Measurements from ENCODE around the gene ZNF514.
"Not testable (repeated sequence)": the region's sequence is repeated elsewhere in the genome, so short reads cannot be mapped to it uniquely, and the experiment has no call there.

Gene ZNF514

DNA sequence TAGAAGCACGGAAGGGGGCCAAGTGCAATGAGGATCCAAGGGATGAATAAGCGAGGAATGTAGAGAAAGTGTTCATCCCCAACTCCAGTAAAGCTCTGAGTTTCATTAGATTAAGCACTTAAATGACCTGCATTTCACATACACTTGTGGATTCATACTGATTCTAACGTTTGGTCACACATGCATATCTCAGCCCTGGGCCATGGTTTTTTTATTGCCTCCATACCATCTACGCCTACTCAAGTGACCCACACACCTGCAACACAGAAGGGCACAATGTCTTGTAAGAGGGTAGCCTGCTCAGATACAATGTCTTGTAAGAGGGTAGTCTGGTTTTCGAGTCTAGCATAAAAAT lies 37.5 kb downstream of the ZNF514 start:
- DNase-seq = no peak

DNA sequence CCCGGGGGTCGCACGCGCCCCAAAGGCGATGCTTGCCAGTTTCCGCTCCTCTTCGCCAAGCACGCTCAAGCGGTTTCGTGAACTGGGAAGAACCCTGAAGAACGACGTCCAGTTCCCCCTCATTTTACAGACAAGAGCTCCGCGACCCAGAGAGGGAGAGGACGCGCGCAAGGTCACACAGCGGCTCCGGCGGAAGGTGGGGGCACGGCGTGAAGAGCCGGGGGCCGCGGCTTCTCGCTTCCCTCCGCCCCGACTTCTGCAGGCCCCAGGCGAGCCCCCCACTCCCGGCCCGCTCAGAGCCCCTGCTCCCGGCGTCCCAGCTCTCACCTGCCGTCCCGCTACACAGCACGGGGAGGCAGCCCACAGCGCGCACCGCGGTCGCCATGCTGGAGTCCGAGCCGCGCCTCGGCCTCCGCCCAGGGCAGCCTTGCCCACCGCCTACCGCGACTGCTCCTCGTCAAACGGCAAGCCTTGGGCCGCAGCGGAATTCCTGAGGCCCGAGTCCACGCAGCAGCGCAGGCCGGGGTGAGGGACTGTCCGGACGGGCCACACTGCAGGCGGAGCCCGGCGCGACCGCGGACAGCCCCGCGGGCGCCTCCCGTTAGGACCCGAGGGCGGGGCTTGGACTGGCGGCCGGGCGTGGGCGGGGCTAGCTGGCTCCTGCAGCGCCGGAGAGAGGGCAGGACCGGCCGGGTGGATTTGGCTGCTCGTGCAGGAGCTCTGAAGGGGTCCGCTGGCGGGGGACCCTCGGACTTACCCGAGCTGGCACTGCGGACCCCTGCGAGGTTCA lies 38.0 kb downstream of the ZNF514 start, which contains the start of gene MRPS5:
Gene MRPS5, minus strand, starts transcription at position 402 of the 790 bp plus-strand sequence. Its CDS starts 17 bp downstream, at position 385.
- peak; percentile 89 for DNase-seq

DNA sequence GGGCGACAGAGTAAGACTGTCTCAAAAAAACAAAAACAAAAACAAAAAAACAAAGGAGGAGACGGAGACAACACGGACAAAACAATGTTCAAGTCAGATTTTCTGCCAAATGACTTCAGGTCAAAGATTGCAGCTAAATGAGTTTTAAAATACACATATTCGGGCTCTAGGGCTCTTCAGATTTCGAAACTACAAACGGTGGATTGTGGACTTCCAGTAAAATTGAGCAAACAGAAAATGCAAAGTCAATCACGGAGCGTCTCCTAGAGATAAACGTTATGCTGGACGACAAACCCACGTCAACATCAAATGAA lies 38.6 kb downstream of the ZNF514 start:
- no peak for DNase-seq

DNA sequence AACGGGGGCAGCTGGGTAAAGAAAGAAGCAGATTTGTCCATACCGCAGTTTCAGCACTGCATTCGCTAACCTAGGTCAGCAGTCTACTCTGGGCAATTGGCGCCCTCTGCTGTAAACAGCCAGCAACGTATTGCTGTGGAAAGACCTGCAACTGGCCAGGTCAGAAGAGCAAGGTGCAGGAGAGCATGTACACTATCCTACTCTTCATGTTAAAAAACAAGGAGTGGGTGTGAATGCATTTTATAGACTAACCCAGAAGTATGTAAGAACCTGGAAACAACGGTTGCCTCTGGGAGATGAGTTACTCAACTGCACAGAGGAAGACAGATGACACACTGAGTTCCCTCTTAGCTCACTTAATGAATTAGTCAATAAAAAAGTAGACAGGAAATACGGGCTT lies 44.2 kb downstream of the ZNF514 start:
- peak; percentile 74 for DNase-seq

DNA sequence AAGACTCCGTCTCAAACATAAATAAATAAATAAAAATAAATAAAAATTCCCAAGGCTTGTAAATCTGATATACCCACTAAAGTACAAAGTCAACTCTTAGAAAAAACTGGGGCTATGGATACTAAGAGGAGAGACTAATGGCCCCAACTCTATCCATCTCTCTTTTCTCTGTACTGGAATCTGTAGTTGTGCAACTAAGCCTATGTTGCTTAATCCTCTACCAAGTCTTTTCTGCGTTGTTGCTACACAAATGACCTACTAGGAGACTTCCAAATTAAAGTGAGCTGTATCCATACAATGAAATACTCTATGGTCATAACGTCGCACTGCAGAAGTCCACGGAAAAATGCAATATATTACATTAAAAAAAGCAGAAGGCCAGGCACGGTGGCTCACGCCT lies 46.2 kb downstream of the ZNF514 start:
- DNase-seq = no peak

DNA sequence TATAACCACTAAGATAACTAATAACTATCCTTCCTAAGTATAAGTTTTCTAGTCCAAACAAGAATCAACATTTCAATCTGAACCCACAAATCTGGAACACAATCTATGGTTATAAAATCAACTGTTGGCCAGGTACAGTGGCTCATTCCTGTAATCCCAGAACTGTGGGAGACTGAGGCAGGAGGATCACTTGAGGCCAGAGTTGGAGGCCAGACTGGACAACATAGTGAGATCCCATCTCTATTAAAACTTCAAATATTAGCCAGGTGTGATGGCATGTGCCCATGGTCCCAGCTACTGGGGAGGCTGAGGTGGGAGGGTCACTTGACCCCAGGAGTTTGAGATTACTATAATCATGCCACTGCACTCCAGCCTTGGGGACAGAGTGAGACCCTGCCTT lies 49.3 kb downstream of the ZNF514 start:
- no peak for DNase-seq

DNA sequence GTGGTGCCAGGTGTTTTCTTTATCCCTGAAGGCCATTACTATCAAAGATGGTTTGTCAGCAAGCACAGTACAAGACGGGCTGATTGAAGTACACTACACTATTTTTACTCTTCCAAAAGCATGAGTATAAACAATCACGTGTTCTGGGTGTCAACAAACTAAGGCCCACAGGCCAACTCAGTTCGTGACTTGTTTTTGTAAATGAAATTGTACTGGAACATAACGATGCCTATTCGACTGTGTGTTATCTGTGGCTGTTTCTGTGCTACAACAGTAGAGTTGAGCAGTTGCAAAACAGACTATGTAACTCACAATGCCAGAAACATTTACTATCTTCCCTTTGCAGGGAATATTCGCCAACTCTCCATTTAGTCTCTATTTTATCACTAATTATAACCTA lies 50.4 kb downstream of the ZNF514 start:
- no peak for DNase-seq

DNA sequence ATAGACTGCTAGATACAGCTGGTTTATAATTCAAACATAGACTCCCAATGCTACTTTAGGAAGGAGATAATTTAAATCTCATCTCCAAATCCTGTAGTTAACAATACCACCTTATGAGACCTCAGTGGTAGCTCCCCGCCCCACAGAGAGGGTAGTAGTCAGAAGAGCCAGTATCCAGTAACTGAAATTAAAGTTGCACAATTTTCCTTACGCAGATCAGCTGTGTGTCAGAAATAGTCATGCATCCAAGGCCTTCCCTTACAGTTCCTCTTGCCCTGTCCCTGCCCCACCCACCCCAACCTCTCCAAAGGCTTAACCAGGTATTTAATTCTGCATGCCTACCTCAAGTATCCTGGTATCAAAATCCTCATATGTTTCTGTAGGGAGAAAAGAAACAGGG lies 53.6 kb downstream of the ZNF514 start:
- no peak for DNase-seq

DNA sequence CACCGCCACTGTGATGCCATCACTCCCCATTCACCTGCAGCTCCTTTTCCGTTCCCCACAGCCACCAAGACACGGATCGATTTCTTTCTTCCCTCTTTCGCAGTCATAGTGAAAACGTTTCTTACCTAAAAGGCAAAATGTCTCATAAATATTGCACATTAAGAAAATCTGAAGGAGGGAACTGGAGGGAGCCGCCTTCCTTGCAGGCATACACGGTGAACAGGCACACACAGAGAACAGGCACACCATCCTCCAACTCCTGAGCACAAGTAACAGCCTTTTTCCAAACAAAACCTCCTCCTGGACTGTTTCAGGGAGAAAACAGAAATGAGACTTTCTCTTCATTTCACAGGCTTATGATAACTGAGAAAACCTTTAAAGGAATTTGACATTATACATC lies 55.0 kb downstream of the ZNF514 start:
- no peak for DNase-seq

DNA sequence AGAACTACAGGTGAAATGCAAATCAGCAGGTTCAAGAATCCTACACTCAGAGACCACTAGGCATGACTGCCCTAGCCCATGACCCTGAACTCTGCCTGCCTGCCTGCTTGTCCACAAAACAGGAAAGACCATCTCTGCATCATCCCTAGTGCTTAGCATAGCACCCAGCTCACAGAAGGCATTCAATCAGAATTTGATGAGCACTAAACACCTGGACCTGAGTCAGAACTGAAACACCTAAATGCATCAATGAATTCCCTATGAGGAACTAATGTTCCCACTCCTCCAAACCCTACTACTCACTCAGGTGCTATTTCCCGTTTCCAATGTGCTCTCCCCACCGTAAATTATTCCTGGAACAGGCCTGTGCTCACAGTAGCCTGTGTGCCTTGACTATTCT lies 59.7 kb downstream of the ZNF514 start:
- no peak for DNase-seq

DNA sequence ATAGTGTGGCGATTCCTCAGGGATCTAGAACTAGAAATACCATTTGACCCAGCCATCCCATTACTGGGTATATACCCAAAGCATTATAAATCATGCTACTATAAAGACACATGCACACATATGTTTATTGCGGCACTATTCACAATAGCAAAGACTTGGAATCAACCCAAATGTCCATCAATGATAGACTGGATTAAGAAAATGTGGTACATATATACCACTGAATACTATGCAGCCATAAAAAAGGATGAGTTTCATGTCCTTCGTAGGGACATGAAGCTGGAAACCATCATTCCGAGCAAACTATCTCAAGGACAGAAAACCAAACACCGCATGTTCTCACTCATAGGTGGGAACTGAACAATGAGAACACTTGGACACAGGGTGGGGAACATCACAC lies 61.4 kb downstream of the ZNF514 start:
- DNase-seq = not testable (repeated sequence)
